Stimulated activated CD4-positive, alpha-beta T cell treated with anti-CD3 and anti-CD28 coated beads, Interleukin-4, amount 100 ng/mL, for 4 hours (primary cell): Measurements from ENCODE around the gene GALK1.
"Not testable (repeated sequence)": the region's sequence is repeated elsewhere in the genome, so short reads cannot be mapped to it uniquely, and the experiment has no call there.

Experiments used
- DNase-seq, 2 experiments: peaks; one replicate each; pipeline ENCODE4 v3.0.0-alpha.2; 2020

Gene GALK1

GRCh38 chr17:75764711-75765421 is at the start of gene GALK1:
TSS of gene GALK1 (minus strand) at chr17:75765192. CDS start at chr17:75765136, 56 bp downstream.
- peak; percentile 69 to 74 for DNase-seq

DNA sequence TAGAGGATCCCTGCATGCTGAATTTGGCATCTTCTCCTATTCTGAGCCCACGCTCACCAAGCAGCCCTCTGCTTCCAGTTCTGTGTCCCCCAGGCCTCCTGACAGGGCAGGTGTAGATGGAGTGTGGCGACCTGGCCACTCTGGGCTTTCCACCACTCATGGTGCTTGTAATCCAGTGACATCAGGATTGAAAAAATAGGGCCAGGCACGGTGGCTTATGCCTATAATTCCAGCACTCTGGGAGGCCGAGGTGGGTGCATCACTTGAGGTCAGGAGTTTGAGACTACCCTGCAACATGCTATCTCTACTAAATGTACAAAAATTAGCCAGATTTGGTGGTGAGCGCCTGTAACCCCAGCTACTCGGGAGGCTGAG is 49.0 kb upstream of the GALK1 start:
- no peak for DNase-seq

DNA sequence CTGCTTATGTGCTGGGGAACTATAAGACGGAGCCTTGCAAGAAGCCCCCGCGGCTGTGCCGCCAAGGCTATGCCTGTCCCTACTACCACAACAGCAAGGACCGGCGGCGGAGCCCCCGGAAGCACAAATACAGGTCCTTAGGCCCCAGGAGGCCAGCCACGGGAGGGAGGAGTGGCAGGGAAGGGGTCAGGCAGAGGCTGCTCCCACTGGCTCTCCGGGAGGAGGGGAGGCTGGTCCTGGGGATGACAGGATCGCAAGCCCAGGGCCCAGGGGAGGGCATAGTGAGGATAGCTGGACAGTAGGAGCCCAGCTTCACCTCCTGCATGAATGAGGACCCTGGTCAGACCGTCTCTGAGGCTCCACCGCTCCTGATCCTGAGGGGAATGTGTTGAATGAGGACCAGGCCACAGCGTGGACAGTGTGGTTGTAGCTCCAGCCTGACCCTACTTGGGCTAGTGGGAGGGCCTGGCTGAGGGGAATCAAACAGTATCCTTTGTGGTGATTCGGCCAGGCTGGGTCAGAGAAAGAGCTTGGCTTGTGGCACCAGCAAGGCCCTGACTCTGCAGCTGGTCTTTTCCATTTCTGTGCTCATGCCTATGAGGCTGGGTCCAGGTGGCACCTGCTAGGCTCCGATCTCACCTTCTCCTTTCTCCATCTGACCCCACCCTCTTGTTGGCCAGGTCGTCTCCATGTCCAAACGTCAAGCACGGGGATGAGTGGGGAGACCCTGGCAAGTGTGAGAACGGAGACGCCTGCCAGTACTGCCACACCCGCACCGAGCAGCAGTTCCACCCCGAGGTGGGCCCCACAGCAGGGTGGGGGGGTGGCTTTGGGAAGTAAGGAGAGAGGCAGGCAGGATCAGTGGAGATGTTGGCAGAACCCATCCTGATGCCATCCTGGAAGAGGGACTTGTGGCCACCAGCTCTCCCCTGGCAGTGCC is 48.4 kb upstream of the GALK1 start:
- DNase-seq, result no peak

- DNase-seq, result no peak
These were observed 47.4 kb upstream of the GALK1 start for GRCh38 chr17:75812096-75813013.

DNA sequence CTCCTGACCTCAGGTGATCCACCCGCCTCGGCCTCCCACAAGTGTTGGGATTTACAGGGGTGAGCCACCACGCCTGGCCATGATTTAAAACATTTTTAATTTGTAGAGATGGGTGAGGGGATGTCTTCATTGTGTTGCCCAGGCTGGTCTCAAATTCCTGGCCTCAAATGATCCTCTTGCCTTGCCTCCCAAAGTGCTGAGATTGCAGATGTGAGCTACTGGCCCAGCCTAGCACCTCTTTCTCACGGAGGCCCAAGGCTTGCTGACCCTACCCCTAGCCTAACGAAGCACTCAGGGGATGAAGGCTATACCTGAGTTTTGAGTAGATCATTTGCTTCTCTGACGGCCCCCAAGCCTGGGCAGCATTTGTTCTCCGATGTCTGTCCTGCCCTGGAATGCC is 46.2 kb upstream of the GALK1 start:
- no peak for DNase-seq

- DNase-seq, result not testable (repeated sequence)
These were observed 45.8 kb upstream of the GALK1 start for GRCh38 chr17:75810756-75811155.

- no peak for DNase-seq
These were observed 45.2 kb upstream of the GALK1 start for GRCh38 chr17:75810216-75810615.

DNA sequence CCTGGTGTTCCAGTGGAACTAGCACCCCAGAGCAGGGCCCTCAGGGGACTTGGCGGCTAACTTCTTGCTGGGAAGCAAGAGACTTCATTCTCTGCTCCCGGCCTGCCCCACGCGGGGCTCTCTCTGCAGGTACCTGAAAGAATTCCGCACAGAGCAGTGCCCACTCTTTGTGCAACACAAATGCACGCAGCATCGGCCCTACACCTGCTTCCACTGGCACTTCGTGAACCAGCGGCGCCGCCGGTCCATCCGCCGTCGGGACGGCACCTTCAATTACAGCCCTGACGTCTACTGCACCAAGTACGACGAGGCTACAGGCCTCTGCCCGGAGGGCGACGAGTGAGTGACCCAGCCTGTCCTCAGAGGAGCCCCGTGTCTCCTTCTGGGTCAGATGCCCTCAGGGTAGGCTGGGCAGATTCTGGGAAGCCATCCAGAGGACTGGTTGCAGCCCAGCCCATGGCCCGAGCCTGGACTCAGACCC is 44.7 kb upstream of the GALK1 start:
- DNase-seq, result no peak

DNA sequence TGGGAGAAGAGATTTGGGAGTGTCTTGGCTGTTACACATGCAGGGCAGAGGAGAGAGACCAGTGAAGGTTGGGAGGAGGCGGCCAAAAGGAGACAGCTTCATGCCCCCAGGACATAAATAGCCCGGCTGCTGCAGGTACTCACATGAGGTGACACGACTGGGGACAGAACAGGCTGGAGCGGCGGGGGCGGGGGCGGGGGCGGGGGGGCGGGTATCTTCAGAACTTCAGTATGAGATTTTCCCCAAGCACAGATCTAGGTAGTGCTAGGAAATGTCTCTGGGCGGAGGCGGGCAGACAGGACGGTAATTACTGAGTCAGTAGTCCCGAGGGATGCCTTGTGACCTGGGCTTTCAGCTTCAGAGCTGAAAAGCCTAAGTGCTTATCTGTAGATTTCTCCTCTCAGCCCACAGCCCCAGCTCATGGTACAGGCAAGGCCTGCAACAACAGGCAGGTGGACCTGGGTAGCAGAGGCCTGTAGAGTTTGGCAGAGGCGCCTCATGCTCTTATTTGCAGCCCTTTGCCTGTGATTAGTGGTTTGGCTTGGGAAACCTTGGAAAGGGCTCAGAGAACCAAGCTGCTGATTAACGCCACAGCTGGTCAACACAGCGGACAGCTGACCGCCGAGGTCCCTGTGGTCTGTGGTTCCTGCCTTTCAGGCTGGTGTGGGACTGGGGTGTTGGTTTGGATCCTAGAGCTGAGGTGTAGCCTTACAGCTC is 44.1 kb upstream of the GALK1 start:
- DNase-seq, result peak in 1 of 2 experiments; percentile 31

DNA sequence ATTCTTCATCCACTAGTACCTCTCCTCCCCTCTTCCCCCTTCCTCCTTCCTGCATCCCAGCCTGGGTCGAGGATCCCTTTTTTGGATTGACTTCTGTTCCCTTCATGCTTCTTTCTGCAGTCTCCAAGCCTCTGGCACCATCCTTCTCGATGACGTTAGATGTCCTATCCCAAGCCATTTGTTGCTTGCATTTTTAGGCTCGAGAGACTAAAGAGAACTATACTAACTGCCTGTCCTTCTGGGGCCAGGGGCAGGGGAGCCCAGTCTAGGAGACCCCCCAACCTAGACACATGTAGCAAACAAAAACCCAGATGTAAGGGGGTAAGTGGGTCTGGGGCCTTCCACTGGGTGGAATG is 43.5 kb upstream of the GALK1 start:
- no peak for DNase-seq

DNA sequence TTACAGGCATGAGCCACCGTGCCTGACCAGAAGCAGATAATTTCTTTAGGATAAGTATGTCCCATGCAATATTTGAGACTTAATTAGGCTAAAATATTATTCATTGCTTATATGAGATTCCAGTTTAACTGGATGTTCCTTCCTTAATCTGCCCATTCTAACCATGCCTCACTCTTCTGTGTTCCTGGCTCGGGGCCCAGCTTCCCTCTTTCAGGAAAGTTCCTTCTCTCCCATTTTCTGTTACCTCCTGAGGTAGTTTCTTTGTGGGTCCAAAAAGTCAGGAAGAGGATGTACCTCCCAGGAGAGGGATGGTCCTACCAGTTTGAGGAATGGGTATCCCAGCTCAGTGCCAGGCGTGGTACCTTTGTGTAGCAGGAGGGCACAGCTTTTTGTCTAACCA is 42.9 kb upstream of the GALK1 start:
- DNase-seq, result no peak

GRCh38 chr17:75806822-75807500 is 42.0 kb upstream of the GALK1 start:
- DNase-seq, result no peak

GRCh38 chr17:75803883-75804282 is 38.9 kb upstream of the GALK1 start:
- no peak for DNase-seq

GRCh38 chr17:75799402-75799801 is 34.4 kb upstream of the GALK1 start:
- DNase-seq, result no peak

DNA sequence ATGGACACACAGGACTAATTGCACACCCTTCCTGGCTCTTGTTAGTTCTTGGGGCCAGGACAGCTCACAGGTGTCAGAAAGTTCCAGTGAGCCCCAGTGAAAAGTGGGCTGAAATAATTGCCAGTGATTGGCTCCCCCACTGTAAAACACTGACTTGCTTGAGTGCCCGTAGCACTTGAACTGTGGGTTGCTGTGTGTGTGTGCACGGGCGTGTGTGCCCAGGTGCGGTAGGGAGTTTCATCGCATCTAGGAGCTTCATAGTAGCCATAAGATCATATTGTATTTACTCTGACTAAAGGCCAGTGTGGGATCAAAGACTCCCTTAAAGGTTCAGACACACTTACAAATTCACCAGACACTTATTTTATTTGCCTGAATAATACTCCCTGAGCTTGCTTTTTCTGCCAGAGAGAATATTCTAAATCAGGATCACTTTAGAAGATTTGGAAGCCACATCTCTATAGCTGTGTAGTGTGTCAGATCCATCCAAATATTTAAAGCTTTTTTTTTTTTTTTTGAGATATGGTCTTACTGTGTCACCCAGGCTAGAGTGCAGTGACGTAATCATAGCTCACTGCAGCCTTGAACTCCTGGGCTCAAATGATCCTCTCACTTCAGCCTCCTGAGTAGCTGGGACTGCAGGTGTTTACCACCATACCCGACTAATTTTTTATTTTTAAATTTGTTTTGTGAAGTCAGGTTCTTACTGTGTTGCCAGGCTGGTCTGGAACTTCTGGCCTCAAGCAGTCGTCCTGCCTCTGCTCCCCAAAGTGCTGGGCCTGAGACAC is 31.0 kb upstream of the GALK1 start:
- no peak for DNase-seq

DNA sequence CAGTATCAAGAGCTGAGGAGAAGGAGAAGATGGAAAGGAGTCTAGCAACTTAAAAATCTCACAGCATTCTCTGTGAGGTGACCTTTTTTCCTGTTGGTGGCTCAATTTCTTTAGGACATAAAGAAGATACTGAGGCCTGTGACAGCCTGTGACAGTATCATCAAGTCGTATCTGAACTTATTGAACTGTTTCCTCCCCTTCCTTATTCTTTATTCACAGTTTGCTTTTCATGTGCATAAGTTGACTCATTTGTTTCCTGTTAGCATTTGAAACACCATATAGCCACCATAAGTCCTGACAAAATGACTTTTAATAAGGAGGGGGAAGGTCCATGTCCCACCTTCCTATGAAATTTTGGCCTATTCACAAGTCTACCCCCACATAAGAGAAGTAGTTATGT is 28.5 kb upstream of the GALK1 start:
- DNase-seq, result no peak

DNA sequence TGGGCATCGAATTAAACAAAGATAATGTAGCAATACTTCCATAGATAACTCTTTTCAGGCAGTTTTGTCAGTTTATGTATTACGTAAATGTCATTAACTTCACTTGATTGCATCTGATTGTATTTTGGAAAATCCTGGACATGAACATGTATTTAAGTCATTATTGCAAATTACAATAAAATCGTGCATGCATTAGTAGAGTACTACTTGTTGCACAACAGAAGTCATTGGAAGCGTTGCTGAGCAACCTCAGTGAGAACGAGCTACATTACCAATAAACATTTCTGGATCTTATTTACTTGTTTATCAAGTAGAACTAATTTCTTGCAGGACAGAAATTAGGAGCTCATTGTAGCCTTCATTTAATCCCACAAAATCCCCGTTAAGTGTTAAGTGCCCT is 26.3 kb upstream of the GALK1 start:
- no peak for DNase-seq

GRCh38 chr17:75785016-75785890 is 20.3 kb upstream of the GALK1 start:
- peak; percentile 83 to 84 for DNase-seq

DNA sequence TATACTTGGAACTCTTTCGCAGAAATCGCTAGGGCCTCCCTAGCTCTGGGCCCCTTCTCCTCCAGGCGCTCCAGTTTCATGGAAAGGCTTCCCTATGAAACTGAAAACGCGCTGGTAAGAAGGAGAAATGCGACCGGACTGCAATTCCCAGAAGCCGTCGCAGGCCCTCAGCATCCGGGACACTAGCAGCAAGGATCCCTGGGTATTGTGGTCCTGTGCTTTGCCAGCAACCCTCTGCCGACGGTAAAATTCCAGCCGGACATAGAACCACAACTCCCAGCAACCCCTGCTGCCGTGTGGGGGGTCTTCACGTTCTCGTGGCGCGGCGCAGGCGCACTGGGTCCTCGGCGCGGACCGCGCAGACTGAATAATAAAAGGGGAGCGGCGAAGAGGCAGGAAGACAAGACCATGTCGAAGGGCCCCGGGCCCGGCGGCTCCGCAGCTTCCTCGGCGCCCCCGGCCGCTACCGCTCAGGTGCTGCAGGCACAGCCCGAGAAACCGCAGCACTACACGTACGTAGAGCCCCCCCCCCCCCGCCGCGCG is 19.6 kb upstream of the GALK1 start, which contains the start of gene UNK:
UNK (plus strand) TSS at position 334 of the 543 bp plus-strand sequence; CDS start at position 409, 75 bp downstream.
- DNase-seq, result peak; percentile 86 to 97
